SK-N-MC (cell line): ENCODE measurements around the gene TMEM120B.

Source experiments
- EZH2 ChIP-seq: fragments of 200-600 bp; sonication (generic); IDR thresholded peaks from one replicate; pipeline ENCODE4 v1.6.1; 2017; ENCODE audit warnings: antibody characterized with exemption
- FOXP2 ChIP-seq: optimal IDR thresholded peaks from 2 replicates; pipeline ENCODE3; 2011; ENCODE audit warnings: mild to moderate bottlenecking, moderate library complexity; ENCODE audit not compliant: insufficient read depth; ENCODE audit errors: extremely low read length, control extremely low read depth
- POLR2AphosphoS5 ChIP-seq: IDR thresholded peaks from 2 replicates; pipeline ENCODE4 v1.6.1; 2012; ENCODE audit warnings: mild to moderate bottlenecking, low read depth, low read length, borderline replicate concordance

DNA sequence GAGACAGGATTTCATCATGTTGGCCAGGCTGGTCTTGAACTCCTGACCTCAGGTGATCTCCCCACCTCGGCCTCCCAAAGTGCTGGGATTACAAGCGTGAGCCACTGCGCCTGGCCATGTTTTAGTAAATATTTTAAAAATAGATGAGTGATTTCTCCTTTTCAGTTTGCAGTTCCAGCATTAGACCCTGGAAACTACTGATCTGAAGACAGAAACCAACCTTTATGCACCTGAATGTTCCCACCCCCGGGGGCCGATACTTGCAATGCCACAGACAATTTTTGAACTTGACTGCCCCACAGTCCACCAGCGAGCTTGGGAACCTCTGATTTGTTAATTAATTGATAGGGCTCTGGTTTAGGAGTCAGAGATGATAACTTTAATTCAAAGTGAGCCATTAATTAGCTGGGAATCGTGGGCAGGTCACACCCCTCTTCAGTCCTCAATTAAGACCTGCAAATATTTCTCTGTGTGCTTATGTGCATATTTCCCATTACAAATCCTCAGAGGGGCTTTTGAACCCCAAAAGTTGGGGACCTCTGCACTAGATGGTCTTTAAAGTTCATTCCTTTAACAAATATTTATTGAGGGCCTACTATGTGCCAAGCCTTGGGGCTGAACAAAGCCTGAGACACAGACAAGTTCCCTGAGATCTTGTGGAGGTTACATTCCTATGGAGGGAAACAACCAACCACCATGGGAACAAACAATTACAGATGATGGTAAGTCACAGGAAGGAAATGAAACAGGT, 4.1 kb upstream of the TMEM120B start:
- TF ChIP-seq POLR2AphosphoS5, result no peak
- no peak for TF ChIP-seq EZH2
- no peak for TF ChIP-seq FOXP2
